Stimulated activated CD4-positive, alpha-beta T cell treated with anti-CD3 and anti-CD28 coated beads, Interleukin-12 subunit alpha, Interleukin-12 subunit beta, amount 100 ng/mL, for 24 hours (primary cell): Measurements from ENCODE around the gene COLQ.
"Not testable (repeated sequence)": the region's sequence is repeated elsewhere in the genome, so short reads cannot be mapped to it uniquely, and the experiment has no call there.

ENCODE experiments used
- DNase-seq, 2 experiments: peaks; one replicate each; pipeline ENCODE4 v3.0.0-alpha.2; 2020; ENCODE audit warnings: low read depth in 2 of 2

The COLQ gene

GRCh38 chr3:15492847-15493360, 28.6 kb downstream of the COLQ start:
- no peak for DNase-seq

- no peak for DNase-seq
Measured at GRCh38 chr3:15491143-15491542, 30.4 kb downstream of the COLQ start.

DNA sequence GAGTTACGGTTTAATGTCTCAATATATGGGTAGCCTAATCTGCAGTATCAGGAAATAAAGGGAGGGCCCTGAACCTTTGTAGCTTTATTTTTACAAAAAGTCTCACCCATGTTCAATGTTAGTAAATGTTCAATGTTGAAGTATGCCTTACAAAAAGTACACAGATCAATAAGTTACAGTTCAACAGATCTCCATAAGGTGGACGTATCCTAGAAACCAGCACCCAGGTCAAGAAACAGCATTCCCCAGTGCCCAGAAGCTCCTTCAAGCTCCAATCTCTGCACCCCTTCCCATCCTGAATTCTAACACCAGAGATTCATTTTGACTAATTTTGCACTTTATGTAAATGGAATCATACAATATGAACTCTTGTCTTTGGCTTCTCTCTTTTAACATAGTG, 31.3 kb downstream of the COLQ start:
- DNase-seq: no peak

GRCh38 chr3:15488002-15488401, 33.5 kb downstream of the COLQ start:
- DNase-seq: no peak

- no peak for DNase-seq
Measured at GRCh38 chr3:15486979-15487378, 34.5 kb downstream of the COLQ start.

- no peak for DNase-seq
Measured at GRCh38 chr3:15486020-15486419, 35.5 kb downstream of the COLQ start.

DNA sequence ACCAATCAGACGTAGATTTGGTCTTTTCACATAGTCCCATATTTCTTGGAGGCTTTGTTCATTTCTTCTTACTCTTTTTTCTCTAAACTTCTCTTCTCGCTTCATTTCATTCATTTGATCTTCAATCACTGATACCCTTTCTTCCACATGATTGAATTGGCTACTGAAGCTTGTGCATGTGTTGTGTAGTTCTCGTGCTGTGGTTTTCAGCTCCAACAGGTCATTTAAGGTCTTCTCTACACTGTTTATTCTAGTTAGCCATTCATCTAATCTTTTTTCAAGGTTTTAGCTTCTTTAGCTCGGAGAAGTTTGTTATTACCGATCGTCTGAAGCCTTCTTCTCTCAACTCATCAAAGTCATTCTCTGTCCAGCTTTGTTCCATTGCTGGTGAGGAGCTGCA, 37.0 kb downstream of the COLQ start:
- not testable (repeated sequence) for DNase-seq

DNA sequence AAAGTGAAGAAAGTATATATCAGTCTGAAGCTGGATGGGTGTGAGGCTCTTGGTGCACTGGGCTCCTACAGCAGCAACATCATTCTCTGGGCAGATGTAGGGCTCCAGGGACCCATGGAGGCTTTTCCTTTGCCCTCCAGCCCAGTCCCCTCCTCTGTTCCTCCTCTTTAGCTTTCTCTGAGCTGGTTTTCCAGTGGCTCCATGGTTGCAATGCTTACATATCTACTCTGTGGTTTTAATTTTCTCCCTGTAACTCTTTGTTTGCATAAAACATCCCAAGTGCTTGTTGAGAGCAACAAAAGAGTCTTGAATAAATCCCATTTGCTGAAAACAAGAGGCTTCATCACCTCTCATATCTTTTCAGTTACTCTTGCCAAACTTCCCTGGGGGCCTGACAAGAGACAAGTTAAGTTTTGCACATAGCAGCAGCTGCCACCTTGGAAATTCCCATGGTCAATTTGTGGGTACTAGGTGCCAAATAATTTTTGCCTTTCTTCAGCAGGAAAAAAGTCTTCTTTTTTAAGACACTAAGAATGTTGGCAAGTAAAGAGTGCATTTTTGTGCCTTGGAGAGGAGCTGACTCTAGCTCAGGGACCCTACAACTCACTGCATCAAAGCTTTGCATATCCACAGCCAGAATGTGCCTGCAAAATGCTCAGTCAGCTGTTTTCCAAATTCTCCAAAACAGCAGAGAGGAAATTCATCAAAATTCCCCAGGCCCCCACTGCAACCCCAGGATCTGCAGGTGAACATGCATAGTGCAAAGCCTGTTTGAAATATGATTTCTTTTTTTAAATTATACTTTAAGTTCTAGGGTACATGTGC, 41.9 kb downstream of the COLQ start:
- DNase-seq: no peak

- DNase-seq: no peak
Measured at GRCh38 chr3:15478640-15478979, 42.9 kb downstream of the COLQ start.

DNA sequence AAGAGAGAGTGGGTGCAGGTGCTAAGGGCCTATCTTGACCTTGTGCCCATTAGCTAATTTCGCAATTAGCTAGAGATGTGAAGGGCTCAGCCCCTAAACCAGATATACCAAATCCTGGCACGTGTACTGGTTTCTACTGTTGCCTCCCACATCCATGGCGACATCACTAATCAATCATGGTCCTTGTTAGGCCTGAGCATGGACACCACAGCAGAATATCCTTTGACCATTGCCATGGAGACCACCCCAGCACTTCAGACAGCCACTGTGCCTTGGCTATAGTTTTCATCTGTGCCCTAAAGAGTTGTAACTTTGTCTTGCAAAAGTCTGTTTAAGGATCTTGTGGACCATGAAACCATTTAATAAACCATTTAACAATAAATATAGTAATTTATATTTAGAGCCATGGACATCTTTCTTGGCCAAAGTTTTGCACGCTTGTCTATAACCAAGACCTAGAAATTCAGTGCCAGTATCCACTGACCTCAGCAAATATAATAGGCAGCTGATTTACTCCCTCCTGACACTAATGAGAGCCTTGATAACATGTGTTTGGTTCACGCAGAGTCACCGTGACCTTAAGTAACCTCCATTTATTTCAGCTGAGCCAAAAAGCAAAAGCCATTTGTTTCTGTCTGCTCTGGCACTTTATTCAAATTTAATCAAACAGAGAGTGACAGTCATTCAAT, 43.4 kb downstream of the COLQ start:
- no peak for DNase-seq

DNA sequence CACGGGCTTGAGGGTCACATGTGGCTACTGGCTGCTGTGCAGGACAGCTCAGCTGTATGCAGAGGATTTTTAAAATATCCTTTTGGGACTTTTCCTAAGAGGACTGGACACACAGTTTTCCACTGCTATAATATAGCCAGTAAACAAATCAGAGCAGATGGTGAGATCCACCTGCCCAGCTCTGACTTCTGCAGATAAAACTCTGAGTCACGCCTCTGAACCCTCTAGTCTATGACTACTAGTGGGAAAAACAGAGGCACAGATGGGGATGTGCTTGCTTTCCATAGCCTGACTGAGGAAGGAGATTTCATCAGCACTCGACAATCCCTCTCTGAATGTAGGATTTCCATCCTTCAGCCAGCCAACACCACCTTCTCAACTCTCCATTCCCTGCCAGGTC, 45.1 kb downstream of the COLQ start:
- no peak for DNase-seq

DNA sequence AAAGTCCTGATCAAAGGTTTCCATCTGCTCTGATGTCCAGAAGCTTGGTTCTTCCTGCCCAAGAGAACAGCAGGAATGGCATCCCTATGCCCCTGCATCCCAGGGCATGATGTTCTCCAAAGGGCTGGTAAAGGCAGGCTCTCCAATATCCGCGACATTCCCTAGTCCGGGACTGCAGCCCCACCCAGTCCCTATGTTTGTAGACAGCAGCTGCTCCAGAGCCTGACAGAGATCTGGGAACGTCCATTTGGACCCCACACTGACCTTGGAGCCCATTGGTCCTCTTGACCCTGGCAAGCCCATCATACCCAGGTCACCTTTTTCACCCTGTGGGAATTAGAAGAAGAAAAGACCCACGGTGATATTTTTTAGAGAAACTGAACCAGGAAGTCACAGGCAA, 46.3 kb downstream of the COLQ start:
- no peak for DNase-seq

DNA sequence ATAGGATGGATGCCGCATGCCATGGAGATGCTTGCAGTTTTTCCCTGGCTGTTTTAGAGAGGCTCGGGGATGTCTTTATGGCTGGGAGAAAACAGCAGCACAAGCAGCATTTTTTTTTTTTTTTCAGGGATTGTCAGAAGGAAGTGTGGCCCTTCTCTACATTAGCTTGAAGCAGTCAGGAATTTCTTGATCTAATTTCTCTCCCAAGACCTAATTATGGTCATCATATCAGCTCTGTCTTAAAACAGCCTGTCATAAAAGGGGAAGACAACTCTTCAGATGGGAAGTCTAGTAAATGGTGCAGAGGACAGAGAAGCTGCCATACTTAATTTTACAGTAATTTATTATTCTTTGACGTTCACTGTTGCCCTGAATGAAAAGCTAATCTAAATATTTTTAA, 49.6 kb downstream of the COLQ start:
- DNase-seq: no peak

DNA sequence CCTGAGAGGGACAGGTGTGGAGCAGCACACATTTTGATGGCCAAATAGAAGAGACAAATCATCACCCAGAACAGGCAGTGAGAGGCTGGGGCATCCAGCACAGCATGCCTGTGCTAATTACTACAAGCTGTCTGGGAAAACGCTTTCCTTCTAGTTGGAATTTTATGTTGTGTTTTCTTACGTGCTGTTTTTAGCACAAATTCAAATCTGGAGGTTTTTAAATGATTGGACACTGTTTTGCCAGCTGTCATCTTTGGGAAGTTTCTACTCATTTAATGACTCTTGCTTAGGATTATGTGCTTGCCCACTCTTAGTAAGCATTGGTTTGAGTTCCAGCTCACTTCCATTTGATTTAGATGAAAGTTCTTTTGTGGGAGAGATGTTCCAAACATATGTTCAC, 50.7 kb downstream of the COLQ start:
- DNase-seq: no peak

GRCh38 chr3:15470261-15470660, 51.2 kb downstream of the COLQ start:
- DNase-seq: no peak

GRCh38 chr3:15467227-15468181, 54.0 kb downstream of the COLQ start:
- no peak for DNase-seq

DNA sequence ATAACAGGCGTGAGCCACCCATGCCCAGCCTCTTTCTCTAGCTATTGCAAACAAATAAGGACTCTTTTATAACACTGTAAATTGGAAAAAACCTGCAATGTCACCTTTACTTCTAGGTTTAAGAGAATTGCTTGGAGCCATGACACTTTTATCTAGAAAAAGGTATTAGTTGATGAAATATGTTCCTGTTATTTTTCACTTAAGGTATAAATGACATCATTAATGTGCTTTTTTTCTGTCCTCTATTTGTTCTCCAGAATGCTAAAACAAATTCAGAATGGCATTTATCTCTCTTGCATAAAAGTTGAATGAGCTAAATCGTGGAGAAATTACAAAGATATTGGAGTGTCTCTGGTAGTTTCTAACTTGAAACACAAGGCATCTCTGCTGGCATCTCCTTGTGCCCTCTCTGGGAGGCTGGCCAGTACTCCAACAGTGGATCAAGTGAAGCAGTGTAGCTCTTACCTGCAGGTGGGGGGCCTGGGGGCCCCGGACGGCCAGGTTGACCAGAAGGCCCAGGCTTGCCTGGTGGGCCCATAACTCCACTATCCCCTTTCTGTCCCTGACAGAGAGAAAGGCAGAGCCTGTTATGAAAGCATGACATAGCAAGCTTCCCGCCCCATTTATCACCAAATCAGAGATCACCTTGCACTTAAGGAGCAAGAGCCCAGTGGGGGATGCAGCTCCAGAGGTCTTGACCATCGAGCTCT, 55.5 kb downstream of the COLQ start:
- no peak for DNase-seq

GRCh38 chr3:15462451-15462850, 59.1 kb downstream of the COLQ start:
- no peak for DNase-seq

GRCh38 chr3:15460891-15461531, 60.5 kb downstream of the COLQ start:
- no peak for DNase-seq

DNA sequence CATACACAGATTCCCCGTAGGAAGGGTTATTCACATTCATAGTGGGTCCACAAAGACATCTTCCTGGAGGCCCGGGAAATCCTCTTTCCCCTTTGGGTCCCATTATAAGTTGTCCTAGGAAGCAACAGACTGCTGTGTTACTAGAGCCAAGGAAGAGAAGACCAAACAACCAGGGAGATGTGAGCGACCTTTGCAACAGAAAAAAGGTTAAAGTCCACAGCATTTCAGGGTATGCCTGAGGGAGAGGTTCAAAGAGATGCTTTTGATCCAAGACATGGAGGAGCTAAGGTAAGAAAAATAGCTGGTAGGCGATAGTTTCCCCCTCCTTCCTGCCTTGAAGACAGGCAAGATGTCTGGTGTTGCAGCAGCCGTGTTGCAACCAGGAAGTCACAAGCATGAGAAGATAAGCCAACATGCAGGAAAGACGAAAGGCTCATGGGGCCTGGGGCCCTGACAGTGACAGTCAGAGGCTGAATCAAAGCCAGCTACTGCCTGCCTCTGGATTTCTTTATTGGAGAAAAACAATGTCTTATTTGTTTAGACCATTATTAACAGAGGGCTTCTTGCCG, 63.2 kb downstream of the COLQ start:
- no peak for DNase-seq

DNA sequence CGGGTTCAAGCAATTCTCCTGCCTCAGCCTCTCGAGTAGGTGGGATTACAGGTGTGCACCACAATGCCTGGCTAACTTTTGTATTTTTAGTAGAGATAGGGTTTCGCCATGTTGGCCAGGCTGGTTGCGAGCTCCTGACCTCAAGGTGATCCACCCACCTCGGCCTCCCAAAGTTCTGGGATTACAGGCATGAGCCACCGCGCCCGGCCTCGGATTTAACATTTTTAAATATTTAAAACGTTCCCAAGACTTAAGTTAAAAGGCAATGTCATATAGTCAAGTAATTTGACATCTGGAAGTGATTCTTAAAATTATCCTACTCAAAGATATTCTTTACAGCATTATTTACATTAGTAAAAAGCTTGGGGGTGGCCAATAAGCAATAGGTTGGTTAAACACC, 64.6 kb downstream of the COLQ start:
- DNase-seq: not testable (repeated sequence)
